Measurements from ENCODE around the gene GPSM1.

Gene GPSM1

GRCh38 chr9:136331030-136331429 lies 3.7 kb downstream of the GPSM1 start:
- Histone ChIP-seq H3K27me3 (ENCODE audit: control insufficient read depth in 1 of 2, insufficient read depth in 2 of 2, low read length in 2 of 2) (no peaks in the 10 kb centered on the region), H3K27ac (ENCODE audit: low read depth, low read length) (no peak overlapping the region), H3K4me1 (ENCODE audit: insufficient read depth, low read length) (peaks cover 24% of the 10 kb centered on the region), H3K4me3 (ENCODE audit: low read depth in 1 of 2, low read length in 2 of 2) (no peak overlapping the region), H3K9me3 (ENCODE audit: low read length) (no peaks in the 10 kb centered on the region), H3K36me3 (ENCODE audit: insufficient read depth, low read length) (no peaks in the 10 kb centered on the region), H3K9ac (ENCODE audit: low read length) (no peak overlapping the region)

GRCh38 chr9:136331556-136332481 lies 4.5 kb downstream of the GPSM1 start:
- H3K9ac ChIP-seq (ENCODE audit: low read length), result no peak overlapping the region
- H3K27me3 ChIP-seq (ENCODE audit: control insufficient read depth in 1 of 2, insufficient read depth in 2 of 2, low read length in 2 of 2), result no peaks in the 10 kb centered on the region
- no peaks in the 10 kb centered on the region for H3K36me3 ChIP-seq (ENCODE audit: insufficient read depth, low read length)
- peaks cover 19% of the 10 kb centered on the region for H3K4me1 ChIP-seq (ENCODE audit: insufficient read depth, low read length)
- no peak overlapping the region for H3K27ac ChIP-seq (ENCODE audit: low read depth, low read length)
- no peak overlapping the region for H3K4me3 ChIP-seq (ENCODE audit: low read depth in 1 of 2, low read length in 2 of 2)
- no peaks in the 10 kb centered on the region for H3K9me3 ChIP-seq (ENCODE audit: low read length)

- H3K27me3 ChIP-seq (ENCODE audit: control insufficient read depth in 1 of 2, insufficient read depth in 2 of 2, low read length in 2 of 2), result no peaks in the 10 kb centered on the region
- no peaks in the 10 kb centered on the region for H3K9me3 ChIP-seq (ENCODE audit: low read length)
- no peak overlapping the region for H3K4me3 ChIP-seq (ENCODE audit: low read depth in 1 of 2, low read length in 2 of 2)
- H3K4me1 ChIP-seq (ENCODE audit: insufficient read depth, low read length), result peaks cover 16% of the 10 kb centered on the region
- H3K36me3 ChIP-seq (ENCODE audit: insufficient read depth, low read length), result no peaks in the 10 kb centered on the region
- no peak overlapping the region for H3K9ac ChIP-seq (ENCODE audit: low read length)
- no peak overlapping the region for H3K27ac ChIP-seq (ENCODE audit: low read depth, low read length)
Measured at GRCh38 chr9:136332482-136332983, 5.2 kb downstream of the GPSM1 start.

GRCh38 chr9:136333045-136333444 lies 5.7 kb downstream of the GPSM1 start:
- no peaks in the 10 kb centered on the region for H3K27me3 ChIP-seq (ENCODE audit: control insufficient read depth in 1 of 2, insufficient read depth in 2 of 2, low read length in 2 of 2)
- no peak overlapping the region for H3K27ac ChIP-seq (ENCODE audit: low read depth, low read length)
- no peak overlapping the region for H3K4me3 ChIP-seq (ENCODE audit: low read depth in 1 of 2, low read length in 2 of 2)
- no peaks in the 10 kb centered on the region for H3K36me3 ChIP-seq (ENCODE audit: insufficient read depth, low read length)
- no peaks in the 10 kb centered on the region for H3K9me3 ChIP-seq (ENCODE audit: low read length)
- H3K9ac ChIP-seq (ENCODE audit: low read length), result no peak overlapping the region
- H3K4me1 ChIP-seq (ENCODE audit: insufficient read depth, low read length), result peaks cover 15% of the 10 kb centered on the region

- H3K4me1 ChIP-seq (ENCODE audit: insufficient read depth, low read length), result peaks cover 11% of the 10 kb centered on the region
- H3K9me3 ChIP-seq (ENCODE audit: low read length), result no peaks in the 10 kb centered on the region
- H3K9ac ChIP-seq (ENCODE audit: low read length), result no peak overlapping the region
- H3K36me3 ChIP-seq (ENCODE audit: insufficient read depth, low read length), result no peaks in the 10 kb centered on the region
- H3K27me3 ChIP-seq (ENCODE audit: control insufficient read depth in 1 of 2, insufficient read depth in 2 of 2, low read length in 2 of 2), result no peaks in the 10 kb centered on the region
- no peak overlapping the region for H3K4me3 ChIP-seq (ENCODE audit: low read depth in 1 of 2, low read length in 2 of 2)
- no peak overlapping the region for H3K27ac ChIP-seq (ENCODE audit: low read depth, low read length)
Measured at GRCh38 chr9:136333486-136333885, 6.1 kb downstream of the GPSM1 start.

GRCh38 chr9:136334541-136334940 lies 7.2 kb downstream of the GPSM1 start:
- H3K4me1 ChIP-seq (ENCODE audit: insufficient read depth, low read length), result peaks cover under 1% of the 10 kb centered on the region
- no peaks in the 10 kb centered on the region for H3K27me3 ChIP-seq (ENCODE audit: control insufficient read depth in 1 of 2, insufficient read depth in 2 of 2, low read length in 2 of 2)
- no peaks in the 10 kb centered on the region for H3K36me3 ChIP-seq (ENCODE audit: insufficient read depth, low read length)
- H3K9me3 ChIP-seq (ENCODE audit: low read length), result no peaks in the 10 kb centered on the region
- no peak overlapping the region for H3K9ac ChIP-seq (ENCODE audit: low read length)
- no peak overlapping the region for H3K4me3 ChIP-seq (ENCODE audit: low read depth in 1 of 2, low read length in 2 of 2)
- no peak overlapping the region for H3K27ac ChIP-seq (ENCODE audit: low read depth, low read length)

- Histone ChIP-seq H3K27me3 (ENCODE audit: control insufficient read depth in 1 of 2, insufficient read depth in 2 of 2, low read length in 2 of 2) (no peaks in the 10 kb centered on the region), H3K9me3 (ENCODE audit: low read length) (no peaks in the 10 kb centered on the region), H3K27ac (ENCODE audit: low read depth, low read length) (no peak overlapping the region), H3K4me3 (ENCODE audit: low read depth in 1 of 2, low read length in 2 of 2) (no peak overlapping the region), H3K9ac (ENCODE audit: low read length) (no peak overlapping the region), H3K4me1 (ENCODE audit: insufficient read depth, low read length) (no peaks in the 10 kb centered on the region), H3K36me3 (ENCODE audit: insufficient read depth, low read length) (no peaks in the 10 kb centered on the region)
Measured at GRCh38 chr9:136335296-136336155, 8.2 kb downstream of the GPSM1 start.

- H3K9ac ChIP-seq (ENCODE audit: low read length), result no peak overlapping the region
- H3K27ac ChIP-seq (ENCODE audit: low read depth, low read length), result no peak overlapping the region
- H3K27me3 ChIP-seq (ENCODE audit: control insufficient read depth in 1 of 2, insufficient read depth in 2 of 2, low read length in 2 of 2), result no peaks in the 10 kb centered on the region
- no peaks in the 10 kb centered on the region for H3K4me1 ChIP-seq (ENCODE audit: insufficient read depth, low read length)
- H3K4me3 ChIP-seq (ENCODE audit: low read depth in 1 of 2, low read length in 2 of 2), result no peak overlapping the region
- H3K36me3 ChIP-seq (ENCODE audit: insufficient read depth, low read length), result no peaks in the 10 kb centered on the region
- no peaks in the 10 kb centered on the region for H3K9me3 ChIP-seq (ENCODE audit: low read length)
Measured at GRCh38 chr9:136336156-136336870, 9.0 kb downstream of the GPSM1 start.

- Histone ChIP-seq H3K27ac (ENCODE audit: low read depth, low read length) (no peak overlapping the region), H3K36me3 (ENCODE audit: insufficient read depth, low read length) (no peaks in the 10 kb centered on the region)
Measured at GRCh38 chr9:136336881-136337280, 9.5 kb downstream of the GPSM1 start.

GRCh38 chr9:136337416-136338395 lies 10.4 kb downstream of the GPSM1 start:
- no peaks in the 10 kb centered on the region for H3K9me3 ChIP-seq (ENCODE audit: low read length)
- no peak overlapping the region for H3K27ac ChIP-seq (ENCODE audit: low read depth, low read length)
- H3K27me3 ChIP-seq (ENCODE audit: control insufficient read depth in 1 of 2, insufficient read depth in 2 of 2, low read length in 2 of 2), result no peaks in the 10 kb centered on the region
- H3K36me3 ChIP-seq (ENCODE audit: insufficient read depth, low read length), result no peaks in the 10 kb centered on the region
- no peak overlapping the region for H3K9ac ChIP-seq (ENCODE audit: low read length)
- H3K4me3 ChIP-seq (ENCODE audit: low read depth in 1 of 2, low read length in 2 of 2), result no peak overlapping the region
- peaks cover 5% of the 10 kb centered on the region for H3K4me1 ChIP-seq (ENCODE audit: insufficient read depth, low read length)

More at GRCh38 chr9:136336881-136337280, 9.5 kb downstream of the GPSM1 start:
- H3K9me3 ChIP-seq (ENCODE audit: low read length), result no peaks in the 10 kb centered on the region
- H3K4me3 ChIP-seq (ENCODE audit: low read depth in 1 of 2, low read length in 2 of 2), result no peak overlapping the region
- no peaks in the 10 kb centered on the region for H3K27me3 ChIP-seq (ENCODE audit: control insufficient read depth in 1 of 2, insufficient read depth in 2 of 2, low read length in 2 of 2)
- no peak overlapping the region for H3K9ac ChIP-seq (ENCODE audit: low read length)
- H3K4me1 ChIP-seq (ENCODE audit: insufficient read depth, low read length), result peaks cover 1% of the 10 kb centered on the region

Data from muscle layer of colon (tissue), 2 donors.